K562 (cell line): ENCODE results near the gene ADAM10. TPM values are rescaled to one million over a fixed set of nuclear protein-coding genes. Genes with fewer than 3 reads are reported as not detected.

Experiments used
- BMI1 ChIP-seq: fragments of 150-350 bp; IDR thresholded peaks from 2 replicates; pipeline ENCODE4 v1.6.1; 2014; ENCODE audit warnings: low read length
- BRD4 ChIP-seq: fragments of 200-600 bp; sonication (generic); IDR thresholded peaks from 2 replicates; pipeline ENCODE4 v1.6.1; 2017; ENCODE audit warnings: inconsistent platforms
- CBFA2T2 ChIP-seq: fragments of 450-650 bp; conservative IDR thresholded peaks from 2 replicates; pipeline ENCODE4 v1.6.1; 2017; ENCODE audit warnings: mild to moderate bottlenecking
- CHD4 ChIP-seq: fragments of 200-600 bp; sonication (generic); IDR thresholded peaks from 3 replicates; pipeline ENCODE4 v1.6.1; 2012; ENCODE audit warnings: low read depth, mild to moderate bottlenecking, mixed read lengths, low read length, inconsistent platforms; ENCODE audit not compliant: insufficient read depth, insufficient replicate concordance, poor library complexity, severe bottlenecking
- E2F3 ChIP-seq: fragments of 250-450 bp; sonication (Bioruptor Pico); IDR thresholded peaks from 2 replicates; pipeline ENCODE4 v1.4.0; 2020; ENCODE audit warnings: mild to moderate bottlenecking
- NCOA4 ChIP-seq: fragments of 450-650 bp; IDR thresholded peaks from 2 replicates; pipeline ENCODE4 v1.6.1; 2018; ENCODE audit warnings: mild to moderate bottlenecking; ENCODE audit not compliant: partially characterized antibody
- NEUROD1 ChIP-seq: fragments of 150-350 bp; IDR thresholded peaks from 2 replicates; pipeline ENCODE4 v1.6.1; 2014; ENCODE audit warnings: borderline replicate concordance, low read length, low read depth; ENCODE audit not compliant: partially characterized antibody
- POLR2A ChIP-seq: fragments of 450-650 bp; conservative IDR thresholded peaks from 2 replicates; pipeline ENCODE4 v1.6.1; 2016
- RBM14 ChIP-seq: fragments of 200-400 bp; formaldehyde crosslinking; IDR thresholded peaks from 2 replicates; pipeline ENCODE4 v1.6.1; 2018; ENCODE audit warnings: low read depth, mild to moderate bottlenecking, low read length, moderate library complexity, borderline replicate concordance; ENCODE audit not compliant: insufficient read depth
- RBM15 ChIP-seq: fragments of 200-400 bp; formaldehyde crosslinking; IDR thresholded peaks from 2 replicates; pipeline ENCODE4 v1.6.1; 2018; ENCODE audit warnings: mild to moderate bottlenecking, low read length, moderate library complexity; ENCODE audit not compliant: insufficient read depth
- SIN3A ChIP-seq, 2 experiments: fragments of 150-350 bp in 1 of 2; IDR thresholded peaks; 2 replicates each; pipeline ENCODE4 v1.6.1; 2011 to 2016; ENCODE audit warnings: borderline replicate concordance in 2 of 2, low read depth in 2 of 2, low read length in 2 of 2, mild to moderate bottlenecking in 2 of 2, moderate library complexity in 2 of 2; ENCODE audit not compliant: control insufficient read depth in 1 of 2
- TOE1 ChIP-seq, 2 experiments: fragments of 450-650 bp in 1 of 2; sonication (generic) in 1 of 2; formaldehyde crosslinking in 1 of 2; IDR thresholded peaks; 2 replicates each; pipeline versions ENCODE4 v1.7.1 to v1.8.0; 2016 to 2022; ENCODE audit warnings: borderline replicate concordance in 2 of 2, mild to moderate bottlenecking in 2 of 2, antibody characterized with exemption in 1 of 2, inconsistent platforms in 1 of 2, low read depth in 1 of 2, missing genetic modification reagents in 1 of 2, moderate library complexity in 1 of 2
- ZFP36 ChIP-seq: fragments of 150-350 bp; IDR thresholded peaks from 2 replicates; pipeline ENCODE4 v1.6.1; 2018; ENCODE audit warnings: low read length, low read depth; ENCODE audit not compliant: partially characterized antibody
- ZNF197 ChIP-seq: fragments of 200-800 bp; sonication (Bioruptor generic); IDR thresholded peaks from 2 replicates; pipeline ENCODE4 v1.6.1; 2016; ENCODE audit warnings: low read depth, missing genetic modification characterization, missing compliant biosample characterization
- ZNF445 ChIP-seq: fragments of 250-450 bp; sonication (Bioruptor Pico); IDR thresholded peaks from 2 replicates; pipeline ENCODE4 v1.4.0; 2020; ENCODE audit warnings: low read depth, mild to moderate bottlenecking, moderate library complexity
- polyA plus RNA-seq, 8 experiments: library from polyadenylated mRNA; depleted of rRNA in 4 of 8; stranded (reverse) in 5 of 8; unstranded in 3 of 8; fragments of >200 nt; fragmentation: Nextera tagmentation in 2 of 8; fragmentation: Illumina TruSeq in 1 of 8; extraction: Ambion mirVana in 2 of 8; extraction: Trizol in 1 of 8; gene quantifications; 2 replicates each; pipeline versions ENCODE4 v1.2.1 to v1.2.3, GENCODE V29; 2011 to 2014; ENCODE audit warnings: inconsistent platforms in 1 of 8, missing spikeins in 1 of 8
- total RNA-seq, 7 experiments: library from RNA; depleted of rRNA in 6 of 7; stranded (reverse); fragments of >200 nt in 6 of 7; fragmentation: Illumina TruSeq in 2 of 7; extraction: Trizol in 2 of 7; gene quantifications; 2 replicates each; pipeline versions ENCODE4 v1.2.1 to v1.2.3, GENCODE V29; 2011 to 2021; ENCODE audit warnings: low replicate concordance in 1 of 7
- TF ChIP-seq, protein P1 (sequence below): fragments of 450-650 bp; IDR thresholded peaks from 2 replicates; pipeline ENCODE4 v1.7.0; 2016; ENCODE audit warnings: borderline replicate concordance
- TF ChIP-seq, protein P2 (sequence below): fragments of 250-450 bp; sonication (Bioruptor Pico); IDR thresholded peaks from 2 replicates; pipeline ENCODE4 v1.4.0; 2020; ENCODE audit warnings: mild to moderate bottlenecking, moderate library complexity, borderline replicate concordance
- TF ChIP-seq, protein P3 (sequence below): fragments of 450-650 bp; IDR thresholded peaks from 2 replicates; pipeline ENCODE4 v1.6.1; 2018; ENCODE audit not compliant: partially characterized antibody

ADAM10 gene
- total and polyA plus RNA-seq, 9 of the 15 experiments (the other 6 are each of a cell fraction or from before 2014, with no cell fraction given), result 11.9 to 152 (median 57.3) TPM

DNA sequence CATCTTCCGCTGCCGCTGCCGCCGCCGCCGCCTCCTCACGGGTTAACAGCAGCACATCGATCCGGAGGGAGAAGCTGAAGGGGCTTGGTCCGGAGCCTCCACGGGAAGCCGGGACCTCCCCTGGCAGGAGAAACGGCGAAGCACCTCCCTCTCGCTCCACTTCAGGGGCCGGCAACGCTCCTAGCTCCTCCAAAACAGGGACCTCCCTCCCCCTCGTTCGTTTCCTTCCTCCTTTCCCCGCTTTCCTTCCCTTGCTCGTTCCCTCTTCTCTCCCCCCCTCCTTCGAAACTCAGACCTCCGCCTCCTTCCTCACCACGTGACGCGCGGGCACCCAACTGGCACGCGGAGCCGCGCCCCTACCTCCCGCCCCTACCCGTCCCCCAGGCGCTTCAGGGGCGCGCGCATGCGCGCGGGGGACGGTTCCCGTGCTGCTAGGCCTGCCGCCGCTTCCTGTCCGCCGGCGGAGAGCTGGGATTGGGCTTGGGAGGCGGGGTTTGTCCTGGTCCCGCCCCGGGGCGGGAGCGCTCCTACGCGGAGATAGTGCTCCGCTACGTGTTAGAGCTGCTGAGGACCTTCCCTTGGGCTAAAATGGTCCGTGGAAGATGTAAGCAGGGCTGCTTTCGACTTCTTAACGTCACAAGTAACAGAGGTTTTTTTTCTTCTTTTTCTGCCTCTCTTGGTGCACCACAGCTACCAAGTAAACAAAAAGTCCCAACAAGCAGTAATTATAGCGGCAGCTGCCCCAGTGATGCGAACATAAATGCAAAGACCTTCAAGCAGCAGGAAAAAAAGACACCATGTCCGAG, at the start of gene ADAM10 (continued):
- TF ChIP-seq RBM15 (no peak), POLR2A (peak; percentile 91), ZNF197 (CRISPR knock-in tag) (no peak), NEUROD1 (no peak), ZNF445 (CRISPR knock-in tag) (no peak), E2F3 (CRISPR knock-in tag) (0 out of 2 replicates have a peak, but pooled peaks have one; percentile 46), ZFP36 (no peak), CBFA2T2 (peak; percentile 83), NCOA4 (no peak), CHD4 (no peak), TOE1 (IDR thresholded peaks at IDR 0.05; ENCODE audit: borderline replicate concordance) (peak; percentile 97), TOE1 (CRISPR knock-in tag; IDR thresholded peaks at IDR 0.05; ENCODE audit: borderline replicate concordance, low read depth) (no peak), RBM14 (no peak), SIN3A (IDR thresholded peaks at IDR 0.05; ENCODE audit: borderline replicate concordance in 2 of 2, control insufficient read depth in 1 of 2, low read depth in 2 of 2, low read length in 2 of 2) (peak in 1 of 2 experiments; percentile 30; a peak in 1 of 4 replicates), BRD4 (no peak), BMI1 (no peak)
- TF ChIP-seq, protein P1, sequence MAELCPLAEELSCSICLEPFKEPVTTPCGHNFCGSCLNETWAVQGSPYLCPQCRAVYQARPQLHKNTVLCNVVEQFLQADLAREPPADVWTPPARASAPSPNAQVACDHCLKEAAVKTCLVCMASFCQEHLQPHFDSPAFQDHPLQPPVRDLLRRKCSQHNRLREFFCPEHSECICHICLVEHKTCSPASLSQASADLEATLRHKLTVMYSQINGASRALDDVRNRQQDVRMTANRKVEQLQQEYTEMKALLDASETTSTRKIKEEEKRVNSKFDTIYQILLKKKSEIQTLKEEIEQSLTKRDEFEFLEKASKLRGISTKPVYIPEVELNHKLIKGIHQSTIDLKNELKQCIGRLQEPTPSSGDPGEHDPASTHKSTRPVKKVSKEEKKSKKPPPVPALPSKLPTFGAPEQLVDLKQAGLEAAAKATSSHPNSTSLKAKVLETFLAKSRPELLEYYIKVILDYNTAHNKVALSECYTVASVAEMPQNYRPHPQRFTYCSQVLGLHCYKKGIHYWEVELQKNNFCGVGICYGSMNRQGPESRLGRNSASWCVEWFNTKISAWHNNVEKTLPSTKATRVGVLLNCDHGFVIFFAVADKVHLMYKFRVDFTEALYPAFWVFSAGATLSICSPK, result no peak
- TF ChIP-seq, protein P2, sequence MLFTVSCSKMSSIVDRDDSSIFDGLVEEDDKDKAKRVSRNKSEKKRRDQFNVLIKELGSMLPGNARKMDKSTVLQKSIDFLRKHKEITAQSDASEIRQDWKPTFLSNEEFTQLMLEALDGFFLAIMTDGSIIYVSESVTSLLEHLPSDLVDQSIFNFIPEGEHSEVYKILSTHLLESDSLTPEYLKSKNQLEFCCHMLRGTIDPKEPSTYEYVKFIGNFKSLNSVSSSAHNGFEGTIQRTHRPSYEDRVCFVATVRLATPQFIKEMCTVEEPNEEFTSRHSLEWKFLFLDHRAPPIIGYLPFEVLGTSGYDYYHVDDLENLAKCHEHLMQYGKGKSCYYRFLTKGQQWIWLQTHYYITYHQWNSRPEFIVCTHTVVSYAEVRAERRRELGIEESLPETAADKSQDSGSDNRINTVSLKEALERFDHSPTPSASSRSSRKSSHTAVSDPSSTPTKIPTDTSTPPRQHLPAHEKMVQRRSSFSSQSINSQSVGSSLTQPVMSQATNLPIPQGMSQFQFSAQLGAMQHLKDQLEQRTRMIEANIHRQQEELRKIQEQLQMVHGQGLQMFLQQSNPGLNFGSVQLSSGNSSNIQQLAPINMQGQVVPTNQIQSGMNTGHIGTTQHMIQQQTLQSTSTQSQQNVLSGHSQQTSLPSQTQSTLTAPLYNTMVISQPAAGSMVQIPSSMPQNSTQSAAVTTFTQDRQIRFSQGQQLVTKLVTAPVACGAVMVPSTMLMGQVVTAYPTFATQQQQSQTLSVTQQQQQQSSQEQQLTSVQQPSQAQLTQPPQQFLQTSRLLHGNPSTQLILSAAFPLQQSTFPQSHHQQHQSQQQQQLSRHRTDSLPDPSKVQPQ, result no peak
- TF ChIP-seq, protein P3, sequence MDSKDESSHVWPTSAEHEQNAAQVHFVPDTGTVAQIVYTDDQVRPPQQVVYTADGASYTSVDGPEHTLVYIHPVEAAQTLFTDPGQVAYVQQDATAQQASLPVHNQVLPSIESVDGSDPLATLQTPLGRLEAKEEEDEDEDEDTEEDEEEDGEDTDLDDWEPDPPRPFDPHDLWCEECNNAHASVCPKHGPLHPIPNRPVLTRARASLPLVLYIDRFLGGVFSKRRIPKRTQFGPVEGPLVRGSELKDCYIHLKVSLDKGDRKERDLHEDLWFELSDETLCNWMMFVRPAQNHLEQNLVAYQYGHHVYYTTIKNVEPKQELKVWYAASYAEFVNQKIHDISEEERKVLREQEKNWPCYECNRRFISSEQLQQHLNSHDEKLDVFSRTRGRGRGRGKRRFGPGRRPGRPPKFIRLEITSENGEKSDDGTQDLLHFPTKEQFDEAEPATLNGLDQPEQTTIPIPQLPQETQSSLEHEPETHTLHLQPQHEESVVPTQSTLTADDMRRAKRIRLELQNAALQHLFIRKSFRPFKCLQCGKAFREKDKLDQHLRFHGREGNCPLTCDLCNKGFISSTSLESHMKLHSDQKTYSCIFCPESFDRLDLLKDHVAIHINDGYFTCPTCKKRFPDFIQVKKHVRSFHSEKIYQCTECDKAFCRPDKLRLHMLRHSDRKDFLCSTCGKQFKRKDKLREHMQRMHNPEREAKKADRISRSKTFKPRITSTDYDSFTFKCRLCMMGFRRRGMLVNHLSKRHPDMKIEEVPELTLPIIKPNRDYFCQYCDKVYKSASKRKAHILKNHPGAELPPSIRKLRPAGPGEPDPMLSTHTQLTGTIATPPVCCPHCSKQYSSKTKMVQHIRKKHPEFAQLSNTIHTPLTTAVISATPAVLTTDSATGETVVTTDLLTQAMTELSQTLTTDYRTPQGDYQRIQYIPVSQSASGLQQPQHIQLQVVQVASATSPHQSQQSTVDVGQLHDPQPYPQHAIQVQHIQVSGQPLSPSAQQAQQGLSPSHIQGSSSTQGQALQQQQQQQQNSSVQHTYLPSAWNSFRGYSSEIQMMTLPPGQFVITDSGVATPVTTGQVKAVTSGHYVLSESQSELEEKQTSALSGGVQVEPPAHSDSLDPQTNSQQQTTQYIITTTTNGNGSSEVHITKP, result peak; percentile 71
